Stimulated activated naive CD4-positive, alpha-beta T cell treated with Interleukin-2 at 50 U/mL for 16 hours (primary cell): ENCODE data around the gene OR1I1.
"Not testable (repeated sequence)": the region's sequence is repeated elsewhere in the genome, so short reads cannot be mapped to it uniquely, and the experiment has no call there.

Source experiments
- DNase-seq: peaks from one replicate; lab custom pipeline; 2025; lab: John Stamatoyannopoulos, UW

The OR1I1 gene

GRCh38 chr19:15081911-15082310 lies at the start of gene OR1I1:
Gene OR1I1, plus strand, starts transcription at chr19:15082211. Its CDS starts 4,855 bp downstream, at chr19:15087066.
- no peak for DNase-seq

DNA sequence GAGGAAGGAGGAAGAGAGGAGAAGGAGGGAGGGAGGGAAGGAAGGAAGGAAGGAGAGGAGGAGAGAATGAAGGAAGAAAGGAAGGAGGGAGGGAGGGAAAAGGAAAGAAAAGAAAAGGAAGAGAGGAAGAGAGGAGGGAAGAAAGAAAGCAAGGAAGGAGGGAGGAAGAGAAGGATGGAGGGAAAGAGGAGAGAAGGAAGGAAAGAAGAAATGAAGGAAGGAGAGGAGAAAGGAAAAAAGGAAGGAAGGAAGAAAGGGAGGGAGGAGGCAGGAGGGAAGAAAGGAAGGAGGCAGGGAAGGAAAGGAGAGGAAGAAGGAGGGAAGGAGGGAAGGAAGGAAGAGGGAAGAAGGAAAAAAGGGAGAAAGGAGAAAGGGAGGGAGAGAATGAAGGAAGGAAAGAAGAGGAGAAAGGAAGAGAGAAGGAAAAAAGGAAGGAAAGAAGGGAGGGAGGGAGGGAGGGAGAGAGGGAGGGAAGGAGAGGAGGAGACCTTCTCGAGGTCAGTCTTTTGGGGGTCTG lies 46.2 kb upstream of the OR1I1 start:
- DNase-seq = no peak

GRCh38 chr19:15037586-15037985 lies 44.4 kb upstream of the OR1I1 start:
- DNase-seq = no peak

GRCh38 chr19:15038294-15038693 lies 43.7 kb upstream of the OR1I1 start:
- no peak for DNase-seq

DNA sequence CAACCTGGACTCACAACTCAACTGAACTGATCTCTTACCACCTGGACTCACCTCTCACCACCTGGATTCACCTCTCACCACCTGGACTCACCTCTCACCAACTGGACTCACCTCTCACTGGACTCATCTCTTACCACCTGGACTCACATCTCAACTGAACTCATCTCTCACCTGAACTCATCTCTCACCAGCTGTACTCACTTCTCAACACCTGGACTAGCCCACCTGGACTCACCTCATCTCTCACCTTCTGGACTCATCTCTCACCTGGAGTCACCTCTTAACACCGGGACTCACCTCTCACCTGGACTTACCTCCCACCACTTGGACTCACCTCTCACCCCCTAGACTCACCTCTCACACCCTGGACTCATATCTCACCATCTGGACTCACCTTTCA lies 40.0 kb upstream of the OR1I1 start:
- no peak for DNase-seq

DNA sequence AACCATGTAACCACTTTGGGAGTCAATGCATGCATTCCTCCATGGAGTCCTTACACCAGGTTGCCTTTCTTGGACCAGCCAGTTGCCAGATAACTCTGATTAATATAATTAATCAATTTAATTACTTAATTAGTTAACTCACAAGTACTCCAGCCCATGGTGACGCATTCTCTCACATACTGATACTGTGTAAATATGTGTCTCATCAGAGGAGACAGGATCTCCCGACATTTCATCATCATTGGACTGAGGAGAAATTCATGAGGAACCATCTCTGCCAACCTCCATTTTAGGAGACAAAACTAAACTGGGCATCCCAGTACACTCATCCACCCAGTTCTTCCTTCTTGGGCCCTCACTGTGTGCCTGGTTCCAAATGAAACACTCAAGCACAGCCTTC lies 39.2 kb upstream of the OR1I1 start:
- DNase-seq = no peak

GRCh38 chr19:15045506-15045905 lies 36.5 kb upstream of the OR1I1 start:
- no peak for DNase-seq

- DNase-seq = no peak
Measured at GRCh38 chr19:15047680-15048079, 34.3 kb upstream of the OR1I1 start.

GRCh38 chr19:15048128-15048527 lies 33.9 kb upstream of the OR1I1 start:
- DNase-seq = no peak

DNA sequence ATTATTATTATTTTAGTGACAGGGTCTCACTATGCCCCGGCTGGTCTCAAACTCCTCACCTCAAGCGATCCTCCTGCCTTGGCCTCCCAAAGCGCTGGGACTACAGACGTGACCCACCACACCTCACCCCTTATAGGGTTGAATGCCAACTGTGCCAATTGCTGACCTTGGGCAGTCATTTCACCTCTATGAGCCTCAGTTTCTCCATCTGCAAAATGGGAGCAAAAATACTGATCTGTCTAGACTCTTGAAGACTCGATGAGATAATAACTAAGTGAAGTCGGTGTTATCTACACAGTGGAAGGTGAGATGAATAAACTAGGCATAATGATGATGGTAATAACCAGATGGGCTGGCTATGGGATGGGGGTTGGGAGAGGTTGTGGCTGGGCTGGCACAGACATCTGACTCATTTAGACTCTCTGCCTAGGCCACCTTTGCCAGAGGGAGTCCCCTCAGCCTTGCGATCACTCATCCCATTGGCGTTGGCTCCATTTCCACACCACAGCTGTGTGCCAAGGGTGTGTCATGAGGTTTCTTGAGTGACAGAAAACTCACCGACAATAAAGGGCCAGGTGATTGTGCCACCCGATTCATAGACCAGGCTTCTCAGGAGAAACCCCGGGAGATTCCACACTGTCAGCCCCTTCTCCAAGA lies 33.0 kb upstream of the OR1I1 start, which contains the start of gene CASP14:
TSS of gene CASP14 (plus strand) at position 596 of the 657 bp plus-strand sequence. CDS start 2,772 bp downstream, outside the sequence.
- no peak for DNase-seq

DNA sequence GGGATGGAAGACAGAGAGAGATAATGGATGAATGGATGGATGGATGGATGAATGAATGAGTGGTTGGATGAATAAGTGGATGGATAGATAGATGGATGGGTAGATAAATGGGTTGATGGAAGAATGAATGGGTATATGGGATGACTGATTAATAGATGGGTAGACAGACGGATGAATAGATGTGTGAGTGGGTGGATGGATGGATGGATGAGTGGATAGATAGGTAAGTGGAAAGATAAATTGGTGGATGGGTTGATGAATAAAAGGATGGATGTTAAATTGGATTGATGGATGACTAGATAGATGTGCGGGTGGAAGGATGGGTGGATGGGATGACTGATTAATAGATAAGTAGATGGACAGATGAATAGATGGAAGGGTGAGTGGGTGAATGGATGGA lies 31.4 kb upstream of the OR1I1 start:
- no peak for DNase-seq

DNA sequence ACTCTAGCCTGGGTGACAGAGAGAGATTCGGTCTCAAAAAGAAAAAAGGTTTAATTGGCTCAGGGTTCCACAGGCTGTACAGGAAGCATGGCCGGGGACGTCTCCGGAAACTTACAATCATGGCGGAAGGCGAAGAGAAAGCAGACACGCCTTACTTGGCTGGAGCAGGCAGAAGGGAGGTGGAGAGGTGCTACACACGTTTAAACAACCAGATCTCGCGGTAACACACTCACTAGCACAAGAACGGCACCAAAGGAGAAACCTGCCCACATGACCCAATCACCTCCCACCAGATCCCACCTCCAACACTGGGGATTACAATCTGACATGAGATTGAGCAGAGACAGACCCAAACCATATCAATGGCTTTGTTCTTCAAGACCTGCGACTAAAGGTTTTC lies 20.0 kb upstream of the OR1I1 start:
- no peak for DNase-seq

GRCh38 chr19:15070386-15070785 lies 11.6 kb upstream of the OR1I1 start:
- DNase-seq = not testable (repeated sequence)

- no peak for DNase-seq
Measured at GRCh38 chr19:15072930-15073647, 8.9 kb upstream of the OR1I1 start.

DNA sequence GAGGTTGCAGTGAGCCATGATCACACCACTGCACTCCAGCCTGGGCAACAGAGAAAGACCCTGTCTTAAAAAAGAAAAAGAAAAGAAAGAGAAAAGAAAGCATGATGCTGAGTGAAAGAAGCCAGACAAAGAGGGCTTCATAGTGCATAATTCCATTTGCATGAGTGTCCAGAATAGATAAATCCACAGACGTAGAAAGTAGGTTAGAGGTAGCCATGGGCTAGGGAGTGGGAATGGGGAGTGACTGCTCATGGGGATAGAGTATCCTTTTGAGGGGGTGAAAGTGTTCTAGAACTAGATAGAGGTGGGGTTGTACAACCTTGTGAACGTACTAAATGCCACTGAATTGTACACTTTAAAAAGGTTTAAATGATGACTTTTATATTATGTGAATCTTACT lies 7.6 kb upstream of the OR1I1 start:
- no peak for DNase-seq

DNA sequence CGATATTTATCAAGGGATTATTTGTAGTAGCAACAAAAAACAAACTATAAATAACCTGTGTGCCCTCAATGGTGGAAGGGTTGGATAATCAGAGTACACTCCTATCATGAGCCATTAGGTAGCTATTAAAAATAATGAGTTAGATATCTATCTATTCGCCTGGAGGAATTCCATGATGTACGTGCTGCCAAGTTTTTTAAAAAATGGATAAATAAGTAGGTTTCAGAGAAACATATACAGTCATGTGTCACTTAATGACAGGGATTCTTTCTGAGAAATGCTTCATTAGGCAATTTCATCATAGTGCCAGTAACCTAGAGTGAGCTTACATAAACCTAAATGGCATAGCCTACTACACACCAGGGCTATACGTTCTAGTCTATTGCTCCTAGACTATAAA lies 6.2 kb upstream of the OR1I1 start:
- no peak for DNase-seq

- DNase-seq = not testable (repeated sequence)
Measured at GRCh38 chr19:15080002-15080401, 2.0 kb upstream of the OR1I1 start.

GRCh38 chr19:15087182-15087581 lies 5.2 kb downstream of the OR1I1 start:
- no peak for DNase-seq

GRCh38 chr19:15091918-15092753 lies 10.1 kb downstream of the OR1I1 start:
- peak; percentile 20 for DNase-seq

GRCh38 chr19:15093001-15093400 lies 11.0 kb downstream of the OR1I1 start:
- no peak for DNase-seq

DNA sequence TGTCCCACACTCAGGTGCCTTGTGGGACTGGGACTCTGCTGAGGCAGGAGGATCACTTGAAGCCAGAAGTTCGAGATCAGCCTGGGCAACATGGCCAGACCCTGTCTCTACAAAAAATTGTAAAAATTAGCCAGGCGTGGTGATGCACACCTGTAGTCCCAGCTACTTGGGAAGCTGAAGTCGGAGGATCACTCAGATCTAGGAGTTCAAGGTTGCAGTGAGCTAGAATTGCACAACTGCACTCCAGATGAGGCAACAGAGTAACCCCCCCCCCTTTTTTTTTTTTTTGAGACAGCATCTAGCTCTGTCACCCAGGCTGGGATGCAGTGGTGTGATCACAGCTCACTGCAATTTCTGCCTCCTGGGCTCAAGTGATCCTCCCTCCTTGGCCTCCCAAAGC lies 14.2 kb downstream of the OR1I1 start:
- DNase-seq = no peak

DNA sequence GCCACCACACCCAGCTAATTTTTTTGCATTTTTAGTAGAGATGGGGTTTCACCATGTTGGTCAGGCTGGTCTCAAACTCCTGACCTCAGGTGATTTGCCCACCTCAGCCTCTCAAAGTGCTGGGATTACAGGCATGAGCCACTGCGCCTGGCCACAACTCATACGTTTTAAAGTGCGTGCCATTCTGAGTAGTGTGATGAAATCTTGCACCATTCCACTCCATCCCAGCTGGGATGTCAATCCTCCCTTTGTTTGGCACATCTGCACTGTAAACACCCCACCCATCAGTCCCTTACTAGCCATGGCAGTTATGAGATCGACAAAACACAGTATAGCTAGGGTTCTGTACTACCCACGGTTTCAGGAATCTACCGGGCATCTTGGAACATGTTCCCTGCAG lies 16.0 kb downstream of the OR1I1 start:
- not testable (repeated sequence) for DNase-seq

GRCh38 chr19:15098460-15098859 lies 16.4 kb downstream of the OR1I1 start:
- DNase-seq = no peak
